IMR-90 (cell line): ENCODE data around the gene CLPTM1L. TPM values are rescaled to one million over a fixed set of nuclear protein-coding genes. Genes with fewer than 3 reads are reported as not detected.

Source experiments
- ATAC-seq: fragments of 200-7000 bp; cut with Tn5 transposase; 2 replicates; pipeline ENCODE4 v1.9.1; 2020; ENCODE audit warnings: low read depth, mild to moderate bottlenecking, moderate library complexity
- BruUV-seq: library from RNA; stranded (reverse); fragments of 400-500 nt; replicated peaks from 2 replicates; lab custom pipeline; 2021; lab: Mats Ljungman, UMichigan
- CTCF ChIA-PET: fragments of 300-600 bp; formaldehyde crosslinking; extraction: SDS; loops from one replicate; lab custom pipeline; 2021; ENCODE audit warnings: antibody characterized with exemption; lab: Yijun Ruan, JAX
- POLR2A ChIA-PET: fragments of 300-600 bp; sonication (Branson Sonifier 250); formaldehyde crosslinking; loops from one replicate; lab custom pipeline; 2022; ENCODE audit warnings: antibody characterized with exemption; ENCODE audit not compliant: unreplicated experiment; lab: Charles Lee
- DNase-seq: peaks from one replicate; pipeline ENCODE4 v3.0.0; 2013
- H2AFZ ChIP-seq: replicated peaks from 2 replicates; pipeline ENCODE3; 2013; ENCODE audit warnings: low read length, mild to moderate bottlenecking; ENCODE audit not compliant: poor library complexity
- H2AK5ac ChIP-seq: 2 replicates; pipeline ENCODE4 v1.6.1; 2013; ENCODE audit warnings: low read depth, low read length, inconsistent platforms
- H2AK9ac ChIP-seq: replicated peaks from 2 replicates; pipeline ENCODE3; 2013; ENCODE audit warnings: mild to moderate bottlenecking, low read depth, low read length, moderate library complexity; ENCODE audit not compliant: poor library complexity
- H2BK120ac ChIP-seq: 2 replicates; pipeline ENCODE4 v1.6.1; 2013; ENCODE audit warnings: low read depth, low read length, inconsistent platforms
- H2BK15ac ChIP-seq: 3 replicates; pipeline ENCODE4 v1.6.1; 2013; ENCODE audit warnings: low read depth, low read length, inconsistent platforms
- H2BK20ac ChIP-seq: 2 replicates; pipeline ENCODE4 v1.6.1; 2013; ENCODE audit warnings: low read depth, mild to moderate bottlenecking, inconsistent platforms, low read length, moderate library complexity
- H2BK5ac ChIP-seq: 2 replicates; pipeline ENCODE4 v1.6.1; 2013; ENCODE audit warnings: mild to moderate bottlenecking, low read depth, low read length, inconsistent platforms; ENCODE audit not compliant: poor library complexity, severe bottlenecking
- H3K14ac ChIP-seq: replicated peaks from 2 replicates; pipeline ENCODE4 v1.6.1; 2013; ENCODE audit warnings: low read depth, low read length, inconsistent platforms
- H3K18ac ChIP-seq: 2 replicates; pipeline ENCODE4 v1.6.1; 2013; ENCODE audit warnings: low read depth, low read length, control low read depth
- H3K23ac ChIP-seq: 2 replicates; pipeline ENCODE4 v1.6.1; 2013; ENCODE audit warnings: low read depth, low read length, inconsistent platforms
- H3K27ac ChIP-seq: 2 replicates; pipeline ENCODE4 v1.5.1; 2013; ENCODE audit warnings: mild to moderate bottlenecking, control low read depth, low read length; ENCODE audit not compliant: insufficient read depth
- H3K27me3 ChIP-seq: 2 replicates; pipeline ENCODE4 v1.6.1; 2013; ENCODE audit warnings: low read length; ENCODE audit not compliant: control insufficient read depth, insufficient read depth
- H3K36me3 ChIP-seq: 2 replicates; pipeline ENCODE4 v1.6.1; 2013; ENCODE audit warnings: low read length, mixed read lengths; ENCODE audit not compliant: control insufficient read depth, insufficient read depth
- H3K4ac ChIP-seq: 2 replicates; pipeline ENCODE4 v1.6.1; 2013; ENCODE audit warnings: low read depth, low read length, inconsistent platforms
- H3K4me1 ChIP-seq: 2 replicates; pipeline ENCODE4 v1.6.1; 2013; ENCODE audit warnings: low read length, mixed read lengths; ENCODE audit not compliant: control insufficient read depth, insufficient read depth
- H3K4me2 ChIP-seq: 2 replicates; pipeline ENCODE4 v1.6.1; 2013; ENCODE audit warnings: low read depth, mild to moderate bottlenecking, control low read depth, low read length, moderate library complexity
- H3K4me3 ChIP-seq: 2 replicates; pipeline ENCODE4 v1.5.1; 2013; ENCODE audit warnings: low read depth, mild to moderate bottlenecking, control low read depth, low read length, moderate library complexity; ENCODE audit not compliant: insufficient read depth
- H3K56ac ChIP-seq: 2 replicates; pipeline ENCODE4 v1.6.1; 2013; ENCODE audit warnings: low read length, inconsistent platforms; ENCODE audit not compliant: insufficient read depth; ENCODE audit errors: extremely low read depth
- H3K79me1 ChIP-seq, 2 experiments: 2 replicates each; pipeline ENCODE4 v1.6.1; 2013; ENCODE audit warnings: low read length in 2 of 2, inconsistent platforms in 1 of 2, low read depth in 1 of 2
- H3K9ac ChIP-seq: 2 replicates; pipeline ENCODE4 v1.6.1; 2013; ENCODE audit warnings: low read depth, low read length, control low read depth
- H3K9me1 ChIP-seq: 2 replicates; pipeline ENCODE4 v1.6.1; 2013; ENCODE audit warnings: low read length, inconsistent platforms; ENCODE audit not compliant: insufficient read depth
- H3K9me3 ChIP-seq: 2 replicates; pipeline ENCODE4 v1.6.1; 2013; ENCODE audit warnings: low read length; ENCODE audit not compliant: control insufficient read depth, insufficient read depth
- H4K20me1 ChIP-seq: 2 replicates; pipeline ENCODE4 v1.6.1; 2013; ENCODE audit warnings: low read length, inconsistent platforms; ENCODE audit not compliant: insufficient read depth
- H4K5ac ChIP-seq: 2 replicates; pipeline ENCODE4 v1.6.1; 2013; ENCODE audit warnings: mild to moderate bottlenecking, low read depth, low read length, control low read depth
- H4K8ac ChIP-seq, 2 experiments: 2 replicates each; pipeline ENCODE4 v1.6.1; 2013; ENCODE audit warnings: low read depth in 2 of 2, low read length in 2 of 2, control low read depth in 1 of 2, inconsistent platforms in 1 of 2
- H4K91ac ChIP-seq: 2 replicates; pipeline ENCODE4 v1.6.1; 2013; ENCODE audit warnings: low read depth, low read length, inconsistent platforms; ENCODE audit not compliant: insufficient read depth
- FOS ChIP-seq: fragments of 150-350 bp; IDR thresholded peaks from 2 replicates; pipeline ENCODE4 v1.6.1; 2016; ENCODE audit warnings: low read depth, low read length
- POLR2A ChIP-seq: IDR thresholded peaks from 2 replicates; pipeline ENCODE4 v1.6.1; 2012; ENCODE audit warnings: mild to moderate bottlenecking, low read depth, low read length
- whole genome bisulfite sequencing, 2 experiments: methylation state at CpG; one replicate each; pipeline versions ENCODE4 v1.1.5 to v1.1.7; 2013; ENCODE audit warnings: missing lambda C conversion rate in 2 of 2; ENCODE audit not compliant: insufficient read length in 1 of 2; ENCODE audit errors: extremely low coverage in 2 of 2; 5-methylcytosine and 5-hydroxymethylcytosine counted together
- dilution Hi-C: fragments of 300-500 bp; cut with HindIII; formaldehyde crosslinking; loops from one replicate; pipeline ENCODE4 v1.14.3; 2018; ENCODE audit warnings: low sequenced_read_pairs; ENCODE audit not compliant: unreplicated experiment
- in situ Hi-C: fragments of 300-500 bp; cut with MboI; formaldehyde crosslinking; loops from 3 replicates; pipeline ENCODE4 v1.14.3; 2019; ENCODE audit warnings: low sequenced_read_pairs, inconsistent platforms, mixed read lengths
- intact Hi-C: fragments of 100-400 bp; cut with micrococcal nuclease; formaldehyde crosslinking; loops from 2 replicates; pipeline ENCODE4 v1.10.0; 2022
- polyA plus RNA-seq, 3 experiments: library from polyadenylated mRNA; depleted of rRNA; stranded (reverse); fragments of >200 nt; gene quantifications; 2 replicates each; pipeline ENCODE4 v1.2.3, GENCODE V29; 2012; ENCODE audit warnings: low replicate concordance in 1 of 3
- total RNA-seq: library from RNA; depleted of rRNA; stranded (reverse); fragments of >200 nt; gene quantifications from 2 replicates; pipeline ENCODE4 v1.2.3, GENCODE V29; 2012

Gene CLPTM1L
- total and polyA plus RNA-seq, 2 of the 4 experiments (the other 2 are of a cell fraction): 114 to 137 TPM

- Histone ChIP-seq H4K5ac (no peak overlapping the region), H3K4me2 (no peak overlapping the region), H3K23ac (no peak overlapping the region), H3K18ac (no peak overlapping the region), H2BK20ac (no peak overlapping the region), H3K79me1 (no peaks in the 10 kb centered on the region), H3K9me1 (no peaks in the 10 kb centered on the region; the same call in 1 of the 2 replicates), H2BK120ac (no peak overlapping the region), H3K9me3 (peaks cover 3% of the 10 kb centered on the region; the same call in 1 of the 2 replicates), H3K27me3 (peaks cover 29% of the 10 kb centered on the region), H3K4me1 (no peaks in the 10 kb centered on the region), H2AFZ (no peak overlapping the region), H2BK5ac (no peak overlapping the region), H2BK15ac (no peak overlapping the region), H2AK5ac (no peak overlapping the region), H4K8ac (no peak overlapping the region), H3K14ac (no peak overlapping the region), H2AK9ac (no peak overlapping the region), H3K27ac (no peak overlapping the region), H3K4me3 (no peak overlapping the region), H3K4ac (no peak overlapping the region), H3K36me3 (no peaks in the 10 kb centered on the region), H4K20me1 (no peaks in the 10 kb centered on the region; the same call in 1 of the 2 replicates), H4K91ac (no peak overlapping the region), H3K56ac (no peak overlapping the region), H3K9ac (no peak overlapping the region)
- intact Hi-C loops (no loop called here), dilution Hi-C loops (no loop called here), in situ Hi-C loops (no loop called here)
- TF ChIP-seq POLR2A: no peak
- TF ChIP-seq FOS: no peak
- 92% methylated on average over 5 of the region's 24 CpGs; no CpG with 5 or more reads in 1 of the 2 experiments for WGBS, 2 experiments
- ATAC-seq (no peak), DNase-seq (no peak)
- no TSS peak for BruUV-seq
- POLR2A ChIA-PET: no interaction called here
- CTCF ChIA-PET: interaction anchor here (0.6 to 0.9 kb wide), 2 partner anchors 266 to 270 kb away, joined by 3 read pairs; no protein-coding TSS in a partner anchor
Measured at GRCh38 chr5:1378866-1379659, 34.2 kb upstream of the CLPTM1L start.
